Loucy (cell line): ENCODE results near the gene ZNF205.

Experiments used
- EZH2phosphoT487 ChIP-seq: fragments of 200-600 bp; IDR thresholded peaks from 2 replicates; pipeline ENCODE4 v1.6.1; 2018; ENCODE audit warnings: antibody characterized with exemption, mild to moderate bottlenecking, moderate library complexity, borderline replicate concordance
- TF ChIP-seq, protein P1 (sequence below): fragments of 200-600 bp; sonication (generic); conservative IDR thresholded peaks from 2 replicates; pipeline ENCODE4 v1.5.1; 2014; ENCODE audit warnings: mild to moderate bottlenecking, antibody characterized with exemption, low read length

DNA sequence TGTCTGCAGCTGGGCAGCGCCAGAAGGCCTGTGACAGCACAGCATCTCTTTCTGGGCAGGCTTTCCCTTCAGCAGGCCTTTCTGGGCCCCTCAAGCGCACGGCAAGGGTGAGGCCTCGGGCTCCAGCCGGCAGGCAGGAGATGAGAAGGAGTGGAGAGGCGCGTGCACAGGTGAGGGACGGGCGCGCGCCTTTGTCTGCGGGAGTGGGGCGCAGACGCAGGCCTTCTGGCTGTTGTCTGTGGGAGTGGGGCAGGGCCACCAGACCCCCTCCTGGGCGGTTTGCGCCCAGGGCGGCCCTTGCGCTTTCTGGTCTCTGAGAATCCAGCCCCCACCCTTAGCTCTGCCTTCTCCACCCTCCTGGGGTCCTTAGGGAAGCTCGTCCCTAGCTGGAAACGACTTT, 6.5 kb downstream of the ZNF205 start:
- TF ChIP-seq, protein P1, sequence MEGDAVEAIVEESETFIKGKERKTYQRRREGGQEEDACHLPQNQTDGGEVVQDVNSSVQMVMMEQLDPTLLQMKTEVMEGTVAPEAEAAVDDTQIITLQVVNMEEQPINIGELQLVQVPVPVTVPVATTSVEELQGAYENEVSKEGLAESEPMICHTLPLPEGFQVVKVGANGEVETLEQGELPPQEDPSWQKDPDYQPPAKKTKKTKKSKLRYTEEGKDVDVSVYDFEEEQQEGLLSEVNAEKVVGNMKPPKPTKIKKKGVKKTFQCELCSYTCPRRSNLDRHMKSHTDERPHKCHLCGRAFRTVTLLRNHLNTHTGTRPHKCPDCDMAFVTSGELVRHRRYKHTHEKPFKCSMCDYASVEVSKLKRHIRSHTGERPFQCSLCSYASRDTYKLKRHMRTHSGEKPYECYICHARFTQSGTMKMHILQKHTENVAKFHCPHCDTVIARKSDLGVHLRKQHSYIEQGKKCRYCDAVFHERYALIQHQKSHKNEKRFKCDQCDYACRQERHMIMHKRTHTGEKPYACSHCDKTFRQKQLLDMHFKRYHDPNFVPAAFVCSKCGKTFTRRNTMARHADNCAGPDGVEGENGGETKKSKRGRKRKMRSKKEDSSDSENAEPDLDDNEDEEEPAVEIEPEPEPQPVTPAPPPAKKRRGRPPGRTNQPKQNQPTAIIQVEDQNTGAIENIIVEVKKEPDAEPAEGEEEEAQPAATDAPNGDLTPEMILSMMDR: no peak
- no peak for TF ChIP-seq EZH2phosphoT487
